ENCODE measurements around the gene EGFLAM. TPM values are rescaled to one million over a fixed set of nuclear protein-coding genes. Genes with fewer than 3 reads are reported as not detected.

EGFLAM gene
- total and polyA plus RNA-seq, 4 donors, result 4.6 to 15.8 (median 14.0) TPM

DNA sequence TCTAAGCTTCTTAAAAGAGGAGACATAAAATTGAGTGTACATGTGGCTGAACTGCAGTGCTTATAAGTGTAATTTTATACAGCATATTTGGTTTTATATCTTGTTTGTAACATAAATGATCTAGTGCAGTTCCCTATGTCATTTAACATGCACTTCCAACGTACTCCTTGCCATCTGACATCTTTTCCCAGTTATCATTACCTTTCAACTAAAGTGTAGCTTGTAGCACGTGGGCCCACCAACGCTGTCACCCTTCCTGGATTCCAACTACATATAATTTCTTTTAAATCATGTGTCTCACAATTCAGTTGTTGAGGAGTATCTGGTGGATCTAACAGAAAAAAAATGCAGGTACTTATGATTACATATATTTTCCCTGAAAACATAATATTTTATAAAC is 247.9 kb downstream of the EGFLAM start:
- Histone ChIP-seq H3K9me3 (ENCODE audit: control insufficient read depth, low read length) (no peaks in the 10 kb centered on the region), H3K27me3 (ENCODE audit: control insufficient read depth in 1 of 2, insufficient read depth in 2 of 2, low read length in 1 of 2) (no peaks in the 10 kb centered on the region), H3K4me1 (ENCODE audit: control insufficient read depth in 1 of 2, insufficient read depth in 2 of 2, low read length in 2 of 2) (peaks cover 3 to 4% of the 10 kb centered on the region in 2 donors), H3K27ac (ENCODE audit: low read depth in 1 of 2, low read length in 2 of 2) (no peak overlapping the region), H3K36me3 (ENCODE audit: control insufficient read depth in 1 of 2, insufficient read depth in 2 of 2, low read length in 1 of 2) (no peaks in the 10 kb centered on the region), H3K4me3 (ENCODE audit: low read length in 2 of 2) (no peak overlapping the region)
- no peak for ATAC-seq (ENCODE audit: low FRiP score)
- DNase-seq, result no peak
- 92 to 95% methylated on average over 3 of the region's 3 CpGs for WGBS, 2 donors
- intact Hi-C loops (cut with DNase I), result no loop called here

DNA sequence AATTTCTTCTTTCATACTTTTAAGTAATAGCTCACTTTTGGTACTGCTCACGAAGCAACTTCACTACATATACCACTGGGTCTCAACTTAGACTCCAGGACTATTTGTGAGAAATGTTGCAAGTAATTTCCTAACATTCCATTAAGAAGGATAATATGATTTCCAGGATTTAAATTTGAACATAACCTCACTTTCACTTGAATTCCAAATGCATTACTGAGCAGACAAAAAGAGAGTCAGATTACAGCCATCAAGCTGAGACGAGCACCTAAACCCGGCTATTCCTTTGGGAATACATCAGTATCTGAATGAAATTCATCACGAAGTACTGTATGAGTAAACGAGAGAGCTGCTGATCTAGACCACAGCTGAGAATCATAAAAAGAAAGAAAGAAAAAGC is 250.8 kb downstream of the EGFLAM start:
- H3K36me3 ChIP-seq (ENCODE audit: control insufficient read depth in 1 of 2, insufficient read depth in 2 of 2, low read length in 1 of 2), result no peaks in the 10 kb centered on the region
- WGBS, 2 donors, result 21 to 22% methylated on average over 5 of the region's 5 CpGs
- DNase-seq (no peak), ATAC-seq (ENCODE audit: low FRiP score) (no peak)
- H3K27me3 ChIP-seq (ENCODE audit: control insufficient read depth in 1 of 2, insufficient read depth in 2 of 2, low read length in 1 of 2), result no peaks in the 10 kb centered on the region
- H3K9me3 ChIP-seq (ENCODE audit: control insufficient read depth, low read length), result no peaks in the 10 kb centered on the region
- intact Hi-C loops (cut with DNase I), result no loop called here
- H3K4me1 ChIP-seq (ENCODE audit: control insufficient read depth in 1 of 2, insufficient read depth in 2 of 2, low read length in 2 of 2), result peaks cover 3 to 4% of the 10 kb centered on the region in 2 donors
- H3K27ac ChIP-seq (ENCODE audit: low read depth in 1 of 2, low read length in 2 of 2), result no peak overlapping the region
- H3K4me3 ChIP-seq (ENCODE audit: low read length in 2 of 2), result no peak overlapping the region
